Muscle of arm (tissue), 12 donors: ENCODE measurements around the gene NR6A1. TPM values are rescaled to one million over a fixed set of nuclear protein-coding genes. Genes with fewer than 3 reads are reported as not detected.
"Not testable (repeated sequence)": the region's sequence is repeated elsewhere in the genome, so short reads cannot be mapped to it uniquely, and the experiment has no call there.

Experiments
- DNase-seq: peaks from one replicate; pipeline ENCODE4 v3.0.0-alpha.2; 2013
- polyA plus RNA-seq, 12 donors: library from polyadenylated mRNA; unstranded; fragments of 120-200 nt; gene quantifications; one replicate each; pipeline ENCODE4 v1.2.1, GENCODE V29; 2013; ENCODE audit not compliant: insufficient read length in 12 of 12

The NR6A1 gene
- polyA plus RNA-seq, 12 donors = 0.62 to 2.4 (median 1.1) TPM; not detected in 1

DNA sequence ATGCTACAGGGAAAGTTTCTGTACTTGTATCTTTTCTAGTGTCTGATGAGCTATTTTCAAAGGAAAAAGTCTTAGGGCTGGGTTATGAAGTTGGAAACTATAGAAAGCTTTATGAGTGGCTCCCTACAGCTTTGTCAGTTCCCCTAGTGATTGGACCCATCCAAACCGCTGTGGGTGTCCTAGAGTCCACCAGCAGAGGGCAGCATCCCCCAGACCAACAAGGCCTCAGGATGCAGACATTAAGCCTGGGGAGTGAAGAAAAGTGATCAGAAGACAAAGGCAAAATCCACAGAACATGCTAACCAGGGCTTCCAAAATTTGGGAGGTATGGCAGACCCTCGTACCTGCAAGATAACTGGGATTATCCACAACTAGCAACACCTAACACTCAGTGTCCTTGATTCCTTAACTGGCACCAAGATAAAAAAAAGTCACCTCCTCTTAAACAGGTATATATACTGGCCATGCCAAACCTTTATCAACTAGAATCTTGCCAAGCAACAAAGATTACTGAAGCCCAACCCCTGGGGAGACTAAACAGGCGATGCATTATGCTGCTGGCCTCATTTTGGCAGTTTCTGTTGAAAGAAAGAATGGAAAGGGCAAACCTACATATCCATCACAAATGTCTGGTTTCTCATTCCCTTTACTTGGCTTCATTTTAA lies 153.5 kb downstream of the NR6A1 start:
- DNase-seq = peak; percentile 86

DNA sequence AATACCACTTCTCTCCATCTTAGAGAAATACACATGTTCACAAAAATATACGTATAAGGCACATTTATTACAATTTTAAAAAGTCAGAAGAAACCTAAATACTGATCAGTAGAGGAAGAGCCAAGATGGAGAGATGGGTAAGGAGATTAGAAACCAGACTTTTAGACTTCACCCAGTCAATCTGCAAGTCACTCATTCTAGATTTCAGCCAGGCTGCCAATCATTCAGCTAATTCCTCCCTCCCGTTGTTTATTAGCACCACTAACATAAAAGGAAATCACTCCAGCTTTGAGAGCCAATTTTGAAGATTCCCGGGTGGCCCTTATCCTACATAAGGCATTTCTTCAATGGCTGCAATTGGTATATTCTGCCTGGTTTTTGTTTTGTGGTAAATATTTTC lies 154.2 kb downstream of the NR6A1 start:
- no peak for DNase-seq

- DNase-seq = not testable (repeated sequence)
These were observed 155.3 kb downstream of the NR6A1 start for GRCh38 chr9:124615840-124616239.

GRCh38 chr9:124615100-124615742 lies 155.9 kb downstream of the NR6A1 start:
- DNase-seq = no peak

GRCh38 chr9:124613849-124614248 lies 157.3 kb downstream of the NR6A1 start:
- DNase-seq = no peak

- DNase-seq = no peak
These were observed 160.0 kb downstream of the NR6A1 start for GRCh38 chr9:124611106-124611505.

- no peak for DNase-seq
These were observed 165.1 kb downstream of the NR6A1 start for GRCh38 chr9:124606027-124606426.

DNA sequence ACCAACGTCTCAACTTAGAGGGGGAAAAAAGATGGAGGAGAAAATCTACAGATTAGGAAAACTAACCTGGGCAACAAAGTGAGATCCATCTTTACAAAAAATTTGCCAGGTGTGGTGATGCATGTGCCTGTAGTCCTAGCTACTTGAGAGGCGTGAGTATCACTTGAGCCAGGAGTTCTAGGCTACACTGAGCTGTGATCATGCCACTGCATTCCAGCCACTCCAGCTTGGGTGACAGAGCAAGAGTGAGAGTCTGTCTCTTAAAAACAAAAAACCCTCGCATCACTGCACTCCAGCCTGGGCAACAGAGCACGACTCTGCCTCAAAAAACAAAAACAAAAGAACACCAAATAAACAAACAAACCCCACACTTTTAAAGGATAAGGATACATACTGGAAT lies 165.9 kb downstream of the NR6A1 start:
- no peak for DNase-seq

DNA sequence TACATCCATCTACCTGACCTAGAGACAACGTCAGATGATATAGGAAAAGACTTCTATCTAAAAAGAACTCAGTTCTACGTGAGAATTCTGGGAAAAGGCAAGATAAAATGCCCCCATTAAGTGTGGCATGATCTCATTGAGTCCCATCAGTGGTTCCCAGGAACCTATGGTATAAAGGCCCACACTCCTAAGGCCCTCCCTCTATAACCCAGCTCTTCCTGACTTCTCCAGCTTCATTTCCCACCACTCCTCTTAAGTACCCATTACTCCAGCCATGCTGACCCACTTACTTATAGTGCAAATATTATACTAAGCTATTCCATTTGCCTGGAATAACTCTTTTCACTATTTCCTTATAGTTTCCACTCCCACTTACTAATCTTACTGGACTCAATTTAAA lies 168.5 kb downstream of the NR6A1 start:
- DNase-seq = no peak

DNA sequence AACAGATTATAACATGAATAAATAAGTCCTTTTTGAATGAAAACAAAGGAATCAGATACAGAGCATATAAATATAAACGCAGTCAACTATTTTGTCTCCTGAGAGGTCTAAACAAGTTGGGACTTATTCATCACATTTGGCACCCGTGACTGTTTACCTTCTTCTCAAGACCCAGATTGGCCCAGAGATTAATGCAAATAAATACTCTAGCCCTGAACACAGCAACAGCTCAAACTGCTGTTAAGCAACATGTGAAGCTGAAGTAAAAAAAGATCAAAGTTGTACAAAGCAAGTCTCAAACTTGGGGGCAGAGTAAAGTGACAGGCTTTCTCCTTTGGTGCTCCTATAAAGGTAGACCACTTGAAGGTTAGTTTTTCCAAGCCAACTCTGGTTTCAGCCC lies 168.9 kb downstream of the NR6A1 start:
- no peak for DNase-seq

GRCh38 chr9:124600407-124600806 lies 170.7 kb downstream of the NR6A1 start:
- DNase-seq = no peak

DNA sequence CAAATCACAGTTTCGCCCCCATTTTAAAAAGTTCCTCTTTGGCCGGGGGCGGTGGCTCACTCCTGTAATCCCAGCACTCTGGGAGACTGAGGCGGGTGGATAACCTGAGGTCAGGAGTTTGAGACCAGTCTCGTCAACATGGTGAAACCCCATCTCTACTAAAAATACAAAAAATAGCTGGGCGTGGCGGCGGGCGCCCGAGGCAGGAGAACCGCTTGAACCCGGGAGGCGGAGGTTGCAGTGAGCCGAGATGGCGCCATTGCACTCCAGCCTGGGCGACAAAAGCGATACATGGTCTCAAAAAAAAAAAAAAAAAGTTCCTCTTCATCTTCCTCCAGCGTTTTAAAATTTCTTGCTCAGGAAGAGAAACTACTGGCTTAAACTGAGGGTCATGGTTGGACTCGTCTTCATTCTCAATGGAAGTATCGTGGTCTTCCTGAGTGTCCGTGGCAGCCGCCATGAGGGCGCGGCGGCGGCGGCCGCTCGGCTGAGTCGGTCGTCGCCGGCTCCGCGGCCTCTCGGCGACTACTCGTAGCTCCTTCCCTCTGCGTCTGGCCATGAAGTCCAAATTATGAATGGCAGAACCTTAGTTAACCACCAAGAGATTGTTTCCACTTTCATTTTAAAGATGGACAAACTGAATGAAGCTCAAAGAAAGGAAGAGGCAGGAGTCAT lies 171.9 kb downstream of the NR6A1 start:
- no peak for DNase-seq

- DNase-seq = no peak
These were observed 173.1 kb downstream of the NR6A1 start for GRCh38 chr9:124598048-124598447.

DNA sequence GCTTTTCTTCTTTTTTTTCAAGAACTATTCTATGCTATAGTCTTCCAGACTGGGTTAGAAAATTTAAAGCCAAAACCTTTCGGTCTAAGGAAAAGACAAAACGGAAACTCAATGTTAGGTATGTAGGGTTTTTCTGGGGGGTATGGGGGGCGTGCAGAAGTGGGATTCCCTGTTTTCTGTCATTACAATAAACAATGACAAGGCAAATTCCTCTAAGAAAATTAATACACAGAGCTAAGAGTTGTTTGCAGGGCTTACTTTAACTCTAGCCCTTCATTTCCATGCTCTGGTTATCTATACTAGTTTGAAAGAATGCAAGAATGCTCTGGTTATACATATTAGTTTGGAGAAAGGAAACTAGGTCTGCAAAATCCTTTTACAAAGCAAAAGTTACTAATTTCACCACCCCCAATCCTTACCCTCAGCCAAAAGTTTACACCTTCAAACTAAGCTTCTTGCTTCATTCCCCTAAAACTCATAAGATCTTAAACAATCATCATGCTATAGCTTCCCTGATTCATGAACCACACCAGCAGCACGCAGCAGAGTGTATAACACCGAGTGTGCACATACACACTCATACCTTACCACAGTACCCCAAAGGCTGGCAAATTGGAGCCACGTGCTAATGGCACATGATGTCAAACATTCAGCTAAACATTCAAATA lies 174.8 kb downstream of the NR6A1 start:
- DNase-seq = no peak

GRCh38 chr9:124595743-124596142 lies 175.4 kb downstream of the NR6A1 start:
- DNase-seq = no peak

DNA sequence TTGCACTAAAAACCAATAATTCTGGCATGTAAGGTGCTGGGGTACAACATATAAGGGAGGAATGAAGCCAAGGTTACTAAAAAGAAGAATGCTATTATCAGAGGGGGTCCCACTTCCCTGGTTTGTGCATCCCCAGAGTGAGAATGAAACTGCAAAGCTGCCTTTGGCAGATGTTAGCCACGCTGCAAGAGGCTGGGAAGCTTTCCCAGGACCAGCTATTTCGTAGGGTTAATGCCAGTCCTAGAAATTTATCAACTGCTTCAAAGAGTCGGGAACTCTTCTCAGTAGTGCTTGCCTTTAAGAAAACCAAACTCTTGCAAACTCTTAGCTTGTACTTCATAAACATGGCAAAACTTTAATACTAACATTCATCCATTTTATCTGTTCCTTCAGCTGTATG lies 176.4 kb downstream of the NR6A1 start:
- DNase-seq = no peak

DNA sequence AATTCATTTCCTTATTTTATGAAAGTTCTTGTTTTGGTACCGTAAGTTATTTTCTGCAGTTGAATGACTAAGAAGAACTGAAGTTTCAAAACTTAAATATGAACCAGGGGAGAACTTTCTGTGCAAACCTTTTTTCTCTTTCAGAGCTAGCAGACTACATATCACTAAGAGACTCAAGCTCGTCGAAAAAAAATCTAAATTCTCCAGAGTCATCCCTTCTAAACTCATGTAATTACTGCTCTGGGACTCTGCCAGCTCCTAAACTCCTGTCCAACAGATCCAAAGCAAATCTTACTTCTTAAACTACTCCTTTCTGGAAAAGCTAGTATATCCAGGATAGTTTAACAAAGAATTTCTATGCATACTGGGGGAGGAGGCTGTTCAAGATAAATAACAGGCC lies 176.9 kb downstream of the NR6A1 start:
- DNase-seq = no peak

DNA sequence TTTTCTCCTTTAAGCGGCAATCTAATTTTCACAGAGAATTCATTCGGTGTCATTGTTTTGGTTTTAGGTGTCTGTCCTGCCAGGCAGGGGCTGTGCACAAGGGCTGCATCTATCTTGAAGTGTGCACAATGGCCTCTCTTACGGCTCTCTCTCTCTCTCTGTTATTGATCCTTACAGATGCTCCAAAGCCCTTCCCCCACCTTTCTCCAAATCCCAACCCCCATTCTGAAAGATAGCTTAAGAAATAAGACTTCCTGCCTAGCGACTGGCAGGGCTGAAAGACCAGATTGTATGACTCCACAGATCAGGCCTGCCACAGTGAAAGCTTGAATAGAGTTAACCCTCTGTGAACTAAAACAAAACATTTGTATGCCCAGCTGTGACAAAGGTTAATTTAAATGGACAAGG lies 177.5 kb downstream of the NR6A1 start:
- DNase-seq = no peak

DNA sequence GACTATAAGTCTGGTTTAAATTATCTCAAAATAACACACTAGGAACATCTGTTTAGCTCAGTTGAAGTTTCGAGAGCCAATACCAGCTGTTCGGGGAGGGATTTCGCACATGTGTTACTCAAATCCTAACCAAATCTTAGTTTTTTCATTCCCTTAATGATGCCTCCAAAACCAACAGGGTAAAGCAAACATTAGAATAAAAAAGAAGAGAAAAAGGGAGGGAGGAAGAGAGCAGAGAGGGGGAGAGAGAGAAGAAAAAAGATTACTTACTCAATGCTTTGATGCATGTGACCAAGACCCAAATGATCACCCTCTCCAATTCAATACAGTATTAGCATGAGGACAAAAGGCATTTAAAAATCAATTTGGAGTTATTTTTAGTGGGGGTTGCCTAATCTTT lies 177.9 kb downstream of the NR6A1 start:
- peak; percentile 28 for DNase-seq

- no peak for DNase-seq
These were observed 180.0 kb downstream of the NR6A1 start for GRCh38 chr9:124590889-124591641.

- no peak for DNase-seq
These were observed 186.5 kb downstream of the NR6A1 start for GRCh38 chr9:124584631-124585030.

- no peak for DNase-seq
These were observed 188.0 kb downstream of the NR6A1 start for GRCh38 chr9:124583134-124583533.
